Mucosa of gallbladder (tissue), 1 donor: Measurements from ENCODE around the gene TBC1D32. TPM values are rescaled to one million over a fixed set of nuclear protein-coding genes. Genes with fewer than 3 reads are reported as not detected.
"Not testable (repeated sequence)": the region's sequence is repeated elsewhere in the genome, so short reads cannot be mapped to it uniquely, and the experiment has no call there.

Experiments
- DNase-seq: peaks from one replicate; pipeline ENCODE4 v3.0.0-alpha.2; 2020; ENCODE audit warnings: low spot score
- total RNA-seq: library from RNA; stranded (reverse); gene quantifications from one replicate; pipeline ENCODE4 v1.2.1, GENCODE V29; 2021
- donor health status: DM: no; HTN: no; CAD: no.

Gene TBC1D32
- total RNA-seq, 1 donor from 2014 or later: 8.4 TPM

GRCh38 chr6:121223212-121223611 lies 111.1 kb downstream of the TBC1D32 start:
- DNase-seq: no peak

GRCh38 chr6:121222656-121223055 lies 111.6 kb downstream of the TBC1D32 start:
- DNase-seq: no peak

- no peak for DNase-seq
Observed at GRCh38 chr6:121216928-121217327, 117.4 kb downstream of the TBC1D32 start.

- not testable (repeated sequence) for DNase-seq
Observed at GRCh38 chr6:121213341-121213740, 120.9 kb downstream of the TBC1D32 start.

GRCh38 chr6:121210943-121211342 lies 123.3 kb downstream of the TBC1D32 start:
- no peak for DNase-seq

GRCh38 chr6:121205569-121205968 lies 128.7 kb downstream of the TBC1D32 start:
- DNase-seq: no peak

GRCh38 chr6:121201105-121201504 lies 133.2 kb downstream of the TBC1D32 start:
- DNase-seq: no peak

GRCh38 chr6:121196042-121196441 lies 138.2 kb downstream of the TBC1D32 start:
- DNase-seq: not testable (repeated sequence)

GRCh38 chr6:121190122-121190521 lies 144.2 kb downstream of the TBC1D32 start:
- DNase-seq: no peak

- no peak for DNase-seq
Observed at GRCh38 chr6:121188356-121188755, 145.9 kb downstream of the TBC1D32 start.

GRCh38 chr6:121187833-121188200 lies 146.5 kb downstream of the TBC1D32 start:
- DNase-seq: no peak

- no peak for DNase-seq
Observed at GRCh38 chr6:121187200-121187832, 147.0 kb downstream of the TBC1D32 start.

- DNase-seq: no peak
Observed at GRCh38 chr6:121183742-121184141, 150.5 kb downstream of the TBC1D32 start.

- no peak for DNase-seq
Observed at GRCh38 chr6:121175827-121176226, 158.5 kb downstream of the TBC1D32 start.

- not testable (repeated sequence) for DNase-seq
Observed at GRCh38 chr6:121172451-121172850, 161.8 kb downstream of the TBC1D32 start.

GRCh38 chr6:121171879-121172278 lies 162.4 kb downstream of the TBC1D32 start:
- DNase-seq: no peak

GRCh38 chr6:121161886-121162285 lies 172.4 kb downstream of the TBC1D32 start:
- DNase-seq: no peak

GRCh38 chr6:121160276-121160675 lies 174.0 kb downstream of the TBC1D32 start:
- DNase-seq: no peak

GRCh38 chr6:121158891-121159290 lies 175.4 kb downstream of the TBC1D32 start:
- DNase-seq: no peak

- no peak for DNase-seq
Observed at GRCh38 chr6:121158438-121158837, 175.8 kb downstream of the TBC1D32 start.

GRCh38 chr6:121157906-121158305 lies 176.4 kb downstream of the TBC1D32 start:
- DNase-seq: no peak

GRCh38 chr6:121143476-121143875 lies 190.8 kb downstream of the TBC1D32 start:
- DNase-seq: no peak

- no peak for DNase-seq
Observed at GRCh38 chr6:121142093-121142492, 192.2 kb downstream of the TBC1D32 start.

GRCh38 chr6:121135425-121135824 lies 198.9 kb downstream of the TBC1D32 start:
- no peak for DNase-seq
